ENCODE results near the gene THRA. TPM values are rescaled to one million over a fixed set of nuclear protein-coding genes. Genes with fewer than 3 reads are reported as not detected.
A peak's percentile ranks its signal among the peaks of the same experiment; 100 is the strongest.

The THRA gene
- total and polyA plus RNA-seq, 5 donors from 2014 or later, result 10.7 to 29.4 (median 15.2) TPM

GRCh38 chr17:40064971-40065768 is 2.4 kb downstream of the THRA start:
- peaks cover 74% of the 10 kb centered on the region for H3K4me1 ChIP-seq (ENCODE audit: control insufficient read depth, insufficient read depth, low read length, poor library complexity, severe bottlenecking)
- DNase-seq, result no peak
- peaks cover 0 to 3% (median 0%) of the 10 kb centered on the region in 7 donors for H3K9me3 Mint-ChIP-seq
- H3K27ac Mint-ChIP-seq, result peak overlapping the region; percentile 23 to 94 (median 88)
- H3K4me1 Mint-ChIP-seq, result peaks cover 12 to 83% (median 56%) of the 10 kb centered on the region in 4 donors
- H3K9me3 ChIP-seq (ENCODE audit: control insufficient read depth in 2 of 2, low read length in 2 of 2), result no peaks in the 10 kb centered on the region
- H3K27me3 ChIP-seq (ENCODE audit: control insufficient read depth, insufficient read depth, low read length), result no peaks in the 10 kb centered on the region
- no peak for ATAC-seq (ENCODE audit: low read depth in 2 of 2)
- H3K27me3 Mint-ChIP-seq, result peaks cover 6% of the 10 kb centered on the region
- peak overlapping the region; percentile 82 to 94 (median 92) for H3K4me3 Mint-ChIP-seq
- H3K36me3 Mint-ChIP-seq, result peaks cover 4% of the 10 kb centered on the region
- H3K4me3 ChIP-seq (ENCODE audit: low read depth, low read length), result peak overlapping the region; percentile 78
- no peaks in the 10 kb centered on the region for H3K36me3 ChIP-seq (ENCODE audit: control insufficient read depth, insufficient read depth, low read length)
- peak overlapping the region; percentile 43 for H3K27ac ChIP-seq (ENCODE audit: insufficient read depth, low read length, poor library complexity, severe bottlenecking)

GRCh38 chr17:40065769-40066510 is 3.2 kb downstream of the THRA start:
- peaks cover 81% of the 10 kb centered on the region for H3K4me1 ChIP-seq (ENCODE audit: control insufficient read depth, insufficient read depth, low read length, poor library complexity, severe bottlenecking)

GRCh38 chr17:40067710-40068109 is 4.9 kb downstream of the THRA start:
- DNase-seq (no peak), ATAC-seq (ENCODE audit: low read depth in 2 of 2) (no peak)
- Mint-ChIP-seq H3K9me3 (peaks cover 0 to 3% (median 0%) of the 10 kb centered on the region in 7 donors), H3K4me1 (peaks cover 12 to 86% (median 55%) of the 10 kb centered on the region in 4 donors), H3K4me3 (peak overlapping the region; percentile 83 to 91 (median 89)), H3K36me3 (peaks cover 4% of the 10 kb centered on the region), H3K27me3 (peaks cover 6% of the 10 kb centered on the region), H3K27ac (peak overlapping the region; percentile 95 to 96 (median 96))
- Histone ChIP-seq H3K4me3 (ENCODE audit: low read depth, low read length) (peak overlapping the region; percentile 63), H3K36me3 (ENCODE audit: control insufficient read depth, insufficient read depth, low read length) (no peaks in the 10 kb centered on the region), H3K27ac (ENCODE audit: insufficient read depth, low read length, poor library complexity, severe bottlenecking) (no peak overlapping the region), H3K9me3 (ENCODE audit: control insufficient read depth in 2 of 2, low read length in 2 of 2) (no peaks in the 10 kb centered on the region), H3K4me1 (ENCODE audit: control insufficient read depth, insufficient read depth, low read length, poor library complexity, severe bottlenecking) (peaks cover 84% of the 10 kb centered on the region), H3K27me3 (ENCODE audit: control insufficient read depth, insufficient read depth, low read length) (no peaks in the 10 kb centered on the region)

More at GRCh38 chr17:40065769-40066510, 3.2 kb downstream of the THRA start:
- no peak for ATAC-seq (ENCODE audit: low read depth in 2 of 2)
- H3K4me1 Mint-ChIP-seq, result peaks cover 12 to 87% (median 62%) of the 10 kb centered on the region in 4 donors
- no peak for DNase-seq
- Histone ChIP-seq H3K27me3 (ENCODE audit: control insufficient read depth, insufficient read depth, low read length) (no peaks in the 10 kb centered on the region), H3K27ac (ENCODE audit: insufficient read depth, low read length, poor library complexity, severe bottlenecking) (peak overlapping the region; percentile 23), H3K36me3 (ENCODE audit: control insufficient read depth, insufficient read depth, low read length) (no peaks in the 10 kb centered on the region), H3K9me3 (ENCODE audit: control insufficient read depth in 2 of 2, low read length in 2 of 2) (no peaks in the 10 kb centered on the region), H3K4me3 (ENCODE audit: low read depth, low read length) (no peak overlapping the region)
- H3K27ac Mint-ChIP-seq, result peak overlapping the region; percentile 32 to 95 (median 83)
- H3K36me3 Mint-ChIP-seq, result peaks cover 4% of the 10 kb centered on the region
- peak overlapping the region; percentile 62 to 91 (median 76) for H3K4me3 Mint-ChIP-seq
- H3K27me3 Mint-ChIP-seq, result peaks cover 6% of the 10 kb centered on the region
- H3K9me3 Mint-ChIP-seq, result peaks cover 0 to 3% (median 0%) of the 10 kb centered on the region in 7 donors

- H3K27ac ChIP-seq (ENCODE audit: insufficient read depth, low read length, poor library complexity, severe bottlenecking), result peak overlapping the region; percentile 71
- Mint-ChIP-seq H3K9me3 (peaks cover 0 to 3% (median 0%) of the 10 kb centered on the region in 7 donors), H3K36me3 (peaks cover 4% of the 10 kb centered on the region), H3K27ac (peak overlapping the region; percentile 95 to 96 (median 96)), H3K27me3 (peaks cover 6% of the 10 kb centered on the region), H3K4me1 (peaks cover 12 to 91% (median 55%) of the 10 kb centered on the region in 4 donors), H3K4me3 (peak overlapping the region; percentile 87 to 91 (median 91))
- no peaks in the 10 kb centered on the region for H3K9me3 ChIP-seq (ENCODE audit: control insufficient read depth in 2 of 2, low read length in 2 of 2)
- no peak for DNase-seq
- H3K27me3 ChIP-seq (ENCODE audit: control insufficient read depth, insufficient read depth, low read length), result no peaks in the 10 kb centered on the region
- H3K36me3 ChIP-seq (ENCODE audit: control insufficient read depth, insufficient read depth, low read length), result no peaks in the 10 kb centered on the region
- ATAC-seq (ENCODE audit: low read depth in 2 of 2), result no peak
- peak overlapping the region; percentile 63 for H3K4me3 ChIP-seq (ENCODE audit: low read depth, low read length)
- peaks cover 84% of the 10 kb centered on the region for H3K4me1 ChIP-seq (ENCODE audit: control insufficient read depth, insufficient read depth, low read length, poor library complexity, severe bottlenecking)
These were observed 5.4 kb downstream of the THRA start for GRCh38 chr17:40068129-40068581.

GRCh38 chr17:40068584-40068916 is 5.8 kb downstream of the THRA start:
- Mint-ChIP-seq H3K36me3 (peaks cover 4% of the 10 kb centered on the region), H3K9me3 (peaks cover 0 to 2% (median 0%) of the 10 kb centered on the region in 7 donors), H3K27me3 (peaks cover 6% of the 10 kb centered on the region), H3K4me1 (peaks cover 12 to 92% (median 57%) of the 10 kb centered on the region in 4 donors), H3K4me3 (peak overlapping the region; percentile 87 to 91 (median 91)), H3K27ac (peak overlapping the region; percentile 95 to 96 (median 96))
- peaks cover 80% of the 10 kb centered on the region for H3K4me1 ChIP-seq (ENCODE audit: control insufficient read depth, insufficient read depth, low read length, poor library complexity, severe bottlenecking)
- DNase-seq (no peak), ATAC-seq (ENCODE audit: low read depth in 2 of 2) (no peak)
- no peaks in the 10 kb centered on the region for H3K36me3 ChIP-seq (ENCODE audit: control insufficient read depth, insufficient read depth, low read length)
- peak overlapping the region; percentile 63 for H3K4me3 ChIP-seq (ENCODE audit: low read depth, low read length)
- H3K27me3 ChIP-seq (ENCODE audit: control insufficient read depth, insufficient read depth, low read length), result no peaks in the 10 kb centered on the region
- H3K27ac ChIP-seq (ENCODE audit: insufficient read depth, low read length, poor library complexity, severe bottlenecking), result peak overlapping the region; percentile 71
- no peaks in the 10 kb centered on the region for H3K9me3 ChIP-seq (ENCODE audit: control insufficient read depth in 2 of 2, low read length in 2 of 2)

- peak; percentile 52 to 84 (median 75) for DNase-seq
- peak overlapping the region; percentile 71 for H3K27ac ChIP-seq (ENCODE audit: insufficient read depth, low read length, poor library complexity, severe bottlenecking)
- no peaks in the 10 kb centered on the region for H3K27me3 ChIP-seq (ENCODE audit: control insufficient read depth, insufficient read depth, low read length)
- peak overlapping the region; percentile 63 for H3K4me3 ChIP-seq (ENCODE audit: low read depth, low read length)
- Mint-ChIP-seq H3K36me3 (peaks cover 4% of the 10 kb centered on the region), H3K27ac (peak overlapping the region; percentile 95 to 99 (median 96)), H3K4me1 (peaks cover 11 to 91% (median 57%) of the 10 kb centered on the region in 4 donors), H3K27me3 (peaks cover 6% of the 10 kb centered on the region), H3K9me3 (peaks cover 0 to 1% (median 0%) of the 10 kb centered on the region in 7 donors), H3K4me3 (peak overlapping the region; percentile 87 to 91 (median 91))
- H3K9me3 ChIP-seq (ENCODE audit: control insufficient read depth in 2 of 2, low read length in 2 of 2), result no peaks in the 10 kb centered on the region
- H3K36me3 ChIP-seq (ENCODE audit: control insufficient read depth, insufficient read depth, low read length), result no peaks in the 10 kb centered on the region
- peaks cover 74% of the 10 kb centered on the region for H3K4me1 ChIP-seq (ENCODE audit: control insufficient read depth, insufficient read depth, low read length, poor library complexity, severe bottlenecking)
- peak; percentile 59 to 61 for ATAC-seq (ENCODE audit: low read depth in 2 of 2)
These were observed 6.4 kb downstream of the THRA start for GRCh38 chr17:40068917-40069750.

Data from CD4-positive, CD25-positive, alpha-beta regulatory T cell (primary cell).